Chondrocyte (in vitro differentiated cells): ENCODE results near the gene UBTD1. TPM values are rescaled to one million over a fixed set of nuclear protein-coding genes. Genes with fewer than 3 reads are reported as not detected.

Experiments
- DNase-seq: peaks from one replicate; pipeline ENCODE4 v3.0.0; 2021; ENCODE audit warnings: mixed read lengths, low spot score
- H3K27ac Mint-ChIP-seq: one replicate; pipeline ENCODE4 v1.8.0; 2021; ENCODE audit warnings: mild to moderate bottlenecking, moderate library complexity, mixed read lengths; ENCODE audit not compliant: unreplicated experiment
- H3K27me3 Mint-ChIP-seq: 2 replicates; pipeline ENCODE4 v1.8.0; 2021; ENCODE audit warnings: low read depth, mixed read lengths
- H3K36me3 Mint-ChIP-seq: 2 replicates; pipeline ENCODE4 v1.8.0; 2021; ENCODE audit warnings: low read depth, mixed read lengths
- H3K4me1 Mint-ChIP-seq: 2 replicates; pipeline ENCODE4 v1.8.0; 2021; ENCODE audit warnings: low read depth, mild to moderate bottlenecking, mixed read lengths
- H3K4me3 Mint-ChIP-seq: one replicate; pipeline ENCODE4 v1.8.0; 2021; ENCODE audit warnings: mild to moderate bottlenecking, moderate library complexity, mixed read lengths; ENCODE audit not compliant: unreplicated experiment
- H3K9me3 Mint-ChIP-seq: 2 replicates; pipeline ENCODE4 v1.8.0; 2021; ENCODE audit warnings: low read depth, mixed read lengths
- total RNA-seq: library from RNA; stranded (reverse); gene quantifications from 3 replicates; pipeline ENCODE4 v1.2.1, GENCODE V29; 2021
- TF ChIP-seq, protein P1 (sequence below): fragments of 200-600 bp; sonication (generic); IDR thresholded peaks from 2 replicates; pipeline ENCODE4 v1.5.0; 2021; ENCODE audit warnings: antibody characterized with exemption, mild to moderate bottlenecking, moderate library complexity

The UBTD1 gene
- total RNA-seq, 1 donor from 2014 or later = 38.2 TPM

DNA sequence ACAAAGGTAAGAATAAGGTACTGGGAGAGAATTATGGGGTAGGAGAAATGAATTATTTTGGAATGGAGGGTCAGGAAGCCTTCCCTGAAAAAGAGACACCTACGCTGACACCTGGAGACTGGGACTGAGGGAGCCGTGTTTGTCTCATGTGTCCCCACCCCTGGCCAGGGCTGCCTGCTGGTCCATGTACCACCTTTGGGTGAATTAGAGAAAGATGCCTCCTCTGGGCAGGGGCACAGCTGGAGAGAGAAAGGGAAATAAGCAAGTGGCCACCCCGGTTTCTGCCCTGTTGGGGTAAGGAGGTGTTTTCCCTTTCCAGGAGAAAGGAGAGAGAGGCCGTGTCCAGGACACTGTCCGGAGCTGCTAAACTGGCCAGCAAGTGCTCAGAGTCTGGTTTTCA, 21.8 kb downstream of the UBTD1 start:
- Mint-ChIP-seq H3K36me3 (no peaks in the 10 kb centered on the region), H3K9me3 (no peaks in the 10 kb centered on the region), H3K27ac (no peak overlapping the region), H3K4me3 (no peak overlapping the region), H3K4me1 (peaks cover 38% of the 10 kb centered on the region), H3K27me3 (no peaks in the 10 kb centered on the region)
- TF ChIP-seq, protein P1, sequence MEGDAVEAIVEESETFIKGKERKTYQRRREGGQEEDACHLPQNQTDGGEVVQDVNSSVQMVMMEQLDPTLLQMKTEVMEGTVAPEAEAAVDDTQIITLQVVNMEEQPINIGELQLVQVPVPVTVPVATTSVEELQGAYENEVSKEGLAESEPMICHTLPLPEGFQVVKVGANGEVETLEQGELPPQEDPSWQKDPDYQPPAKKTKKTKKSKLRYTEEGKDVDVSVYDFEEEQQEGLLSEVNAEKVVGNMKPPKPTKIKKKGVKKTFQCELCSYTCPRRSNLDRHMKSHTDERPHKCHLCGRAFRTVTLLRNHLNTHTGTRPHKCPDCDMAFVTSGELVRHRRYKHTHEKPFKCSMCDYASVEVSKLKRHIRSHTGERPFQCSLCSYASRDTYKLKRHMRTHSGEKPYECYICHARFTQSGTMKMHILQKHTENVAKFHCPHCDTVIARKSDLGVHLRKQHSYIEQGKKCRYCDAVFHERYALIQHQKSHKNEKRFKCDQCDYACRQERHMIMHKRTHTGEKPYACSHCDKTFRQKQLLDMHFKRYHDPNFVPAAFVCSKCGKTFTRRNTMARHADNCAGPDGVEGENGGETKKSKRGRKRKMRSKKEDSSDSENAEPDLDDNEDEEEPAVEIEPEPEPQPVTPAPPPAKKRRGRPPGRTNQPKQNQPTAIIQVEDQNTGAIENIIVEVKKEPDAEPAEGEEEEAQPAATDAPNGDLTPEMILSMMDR = no peak
- DNase-seq = no peak

DNA sequence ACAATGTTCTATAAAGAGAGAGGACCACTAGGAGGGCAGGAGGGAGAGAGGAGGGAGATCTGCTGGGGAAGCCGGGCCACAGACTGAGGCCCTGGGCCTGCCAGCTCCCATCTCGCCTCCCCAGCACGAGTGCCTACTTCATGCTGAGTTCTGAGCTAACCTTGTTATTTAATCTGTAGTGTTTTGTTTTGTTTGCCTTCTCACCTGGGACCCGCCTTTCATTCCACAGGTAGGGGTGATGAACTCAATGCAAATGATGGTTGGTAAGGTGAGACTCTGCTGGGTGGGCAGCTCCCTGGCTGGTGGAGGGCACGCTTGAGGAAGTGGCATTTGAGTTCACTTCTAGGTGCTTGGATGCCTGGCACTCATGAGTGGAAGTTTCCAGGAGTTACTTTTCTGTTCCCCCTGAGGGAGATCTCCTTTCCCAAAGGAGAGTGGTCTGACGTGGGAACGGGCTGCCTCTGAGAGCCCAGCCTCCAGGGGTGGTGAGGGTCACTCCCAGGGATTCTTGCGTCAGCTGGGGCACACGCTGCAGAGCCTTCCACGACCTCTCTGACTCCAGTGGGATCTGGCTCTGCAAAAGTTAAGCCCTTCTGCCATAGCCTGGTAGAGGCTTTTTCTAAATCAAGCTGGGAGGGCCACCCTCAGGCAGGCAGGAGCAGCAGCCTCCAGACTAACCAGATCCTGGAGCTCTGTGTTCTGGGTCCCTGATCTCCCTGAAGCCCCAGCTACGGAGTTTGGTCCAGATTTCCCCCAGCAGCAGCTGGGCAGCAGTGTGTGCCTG, 22.4 kb downstream of the UBTD1 start:
- no peaks in the 10 kb centered on the region for H3K27me3 Mint-ChIP-seq
- H3K4me1 Mint-ChIP-seq = peaks cover 36% of the 10 kb centered on the region
- DNase-seq = no peak
- no peak overlapping the region for H3K27ac Mint-ChIP-seq
- H3K4me3 Mint-ChIP-seq = no peak overlapping the region
- TF ChIP-seq, protein P1 = no peak
- H3K36me3 Mint-ChIP-seq = no peaks in the 10 kb centered on the region
- H3K9me3 Mint-ChIP-seq = no peaks in the 10 kb centered on the region

DNA sequence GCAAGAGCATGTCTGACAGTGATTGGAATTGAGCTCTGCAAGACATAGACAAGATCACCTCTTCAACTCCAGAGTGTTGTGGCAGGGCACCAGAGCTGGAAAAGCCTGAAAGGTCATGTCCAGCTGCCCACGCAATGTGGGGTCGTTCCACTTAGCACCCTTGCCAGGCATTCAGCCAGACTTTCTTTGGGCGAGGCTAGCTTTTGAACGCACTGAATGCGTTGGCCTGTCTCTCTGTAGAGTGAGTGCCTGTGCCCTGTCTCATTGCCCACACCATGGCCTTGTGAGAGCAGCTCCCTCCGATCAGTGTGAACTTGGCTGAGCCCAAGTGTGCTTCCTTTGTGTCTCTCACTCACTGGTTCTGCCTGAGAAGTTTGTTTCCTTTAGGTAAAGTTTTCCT, 23.3 kb downstream of the UBTD1 start:
- no peak overlapping the region for H3K27ac Mint-ChIP-seq
- TF ChIP-seq, protein P1 = no peak
- H3K27me3 Mint-ChIP-seq = no peaks in the 10 kb centered on the region
- H3K4me1 Mint-ChIP-seq = peaks cover 32% of the 10 kb centered on the region
- H3K9me3 Mint-ChIP-seq = no peaks in the 10 kb centered on the region
- no peak for DNase-seq
- H3K4me3 Mint-ChIP-seq = no peak overlapping the region
- H3K36me3 Mint-ChIP-seq = no peaks in the 10 kb centered on the region

DNA sequence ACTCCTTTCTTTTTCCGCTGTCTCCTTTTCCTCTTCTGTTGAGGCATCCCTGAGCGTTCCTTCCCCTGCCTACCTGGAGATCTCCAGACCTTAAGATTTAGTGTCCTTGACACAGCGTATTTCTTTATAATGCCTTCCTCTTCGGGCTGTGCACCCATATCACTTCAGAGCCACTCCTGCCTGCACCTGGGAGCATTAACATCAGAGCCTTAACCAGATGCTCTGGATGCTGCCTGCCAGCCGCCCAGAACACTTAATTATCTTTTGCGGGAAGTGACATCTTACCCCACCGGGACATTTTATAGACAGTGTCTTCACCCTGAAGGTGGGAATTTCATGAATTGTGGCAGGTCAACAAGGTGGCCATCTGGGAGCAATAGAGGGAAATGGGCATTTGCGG, 24.2 kb downstream of the UBTD1 start:
- no peaks in the 10 kb centered on the region for H3K36me3 Mint-ChIP-seq
- no peak overlapping the region for H3K27ac Mint-ChIP-seq

DNA sequence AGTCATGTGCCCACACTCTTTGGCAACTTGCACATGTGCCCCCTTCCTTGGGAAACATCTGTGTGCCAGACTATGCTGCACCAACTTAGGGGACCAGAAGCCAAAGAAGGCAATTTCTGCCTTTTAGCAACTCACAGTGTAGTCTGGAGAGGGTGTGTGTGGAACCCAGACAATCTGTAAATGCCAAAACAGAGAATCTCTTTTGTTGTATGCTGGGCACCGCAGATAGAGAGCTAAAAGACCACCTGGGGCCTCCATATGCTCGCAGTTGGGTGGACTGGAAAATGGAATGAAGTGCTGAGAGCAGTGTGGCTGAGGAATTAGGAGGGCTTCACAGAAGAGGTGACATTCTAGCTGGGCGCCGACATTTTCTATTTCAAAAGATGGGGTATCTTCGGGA, 26.4 kb downstream of the UBTD1 start:
- Mint-ChIP-seq H3K4me1 (peaks cover 6% of the 10 kb centered on the region), H3K4me3 (no peak overlapping the region), H3K36me3 (no peaks in the 10 kb centered on the region), H3K9me3 (no peaks in the 10 kb centered on the region), H3K27me3 (no peaks in the 10 kb centered on the region), H3K27ac (no peak overlapping the region)
- TF ChIP-seq, protein P1 = no peak
- DNase-seq = no peak

More for the DNA sequence above, 24.2 kb downstream of the UBTD1 start:
- peaks cover 24% of the 10 kb centered on the region for H3K4me1 Mint-ChIP-seq
- H3K9me3 Mint-ChIP-seq = no peaks in the 10 kb centered on the region
- H3K4me3 Mint-ChIP-seq = no peak overlapping the region
- no peak for DNase-seq
- TF ChIP-seq, protein P1 = no peak
- no peaks in the 10 kb centered on the region for H3K27me3 Mint-ChIP-seq
